HG03280 (cell line): Measurements from ENCODE around the gene TEX28.
"Not testable (repeated sequence)": the region's sequence is repeated elsewhere in the genome, so short reads cannot be mapped to it uniquely, and the experiment has no call there.

Source experiments
- ATAC-seq: cut with Tn5 transposase; IDR thresholded peaks from one replicate; pipeline ENCODE4 v1.9.1; 2021; ENCODE audit warnings: mild to moderate bottlenecking, moderate library complexity; ENCODE audit not compliant: unreplicated experiment

TEX28 gene, protein sequence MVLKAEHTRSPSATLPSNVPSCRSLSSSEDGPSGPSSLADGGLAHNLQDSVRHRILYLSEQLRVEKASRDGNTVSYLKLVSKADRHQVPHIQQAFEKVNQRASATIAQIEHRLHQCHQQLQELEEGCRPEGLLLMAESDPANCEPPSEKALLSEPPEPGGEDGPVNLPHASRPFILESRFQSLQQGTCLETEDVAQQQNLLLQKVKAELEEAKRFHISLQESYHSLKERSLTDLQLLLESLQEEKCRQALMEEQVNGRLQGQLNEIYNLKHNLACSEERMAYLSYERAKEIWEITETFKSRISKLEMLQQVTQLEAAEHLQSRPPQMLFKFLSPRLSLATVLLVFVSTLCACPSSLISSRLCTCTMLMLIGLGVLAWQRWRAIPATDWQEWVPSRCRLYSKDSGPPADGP

DNA sequence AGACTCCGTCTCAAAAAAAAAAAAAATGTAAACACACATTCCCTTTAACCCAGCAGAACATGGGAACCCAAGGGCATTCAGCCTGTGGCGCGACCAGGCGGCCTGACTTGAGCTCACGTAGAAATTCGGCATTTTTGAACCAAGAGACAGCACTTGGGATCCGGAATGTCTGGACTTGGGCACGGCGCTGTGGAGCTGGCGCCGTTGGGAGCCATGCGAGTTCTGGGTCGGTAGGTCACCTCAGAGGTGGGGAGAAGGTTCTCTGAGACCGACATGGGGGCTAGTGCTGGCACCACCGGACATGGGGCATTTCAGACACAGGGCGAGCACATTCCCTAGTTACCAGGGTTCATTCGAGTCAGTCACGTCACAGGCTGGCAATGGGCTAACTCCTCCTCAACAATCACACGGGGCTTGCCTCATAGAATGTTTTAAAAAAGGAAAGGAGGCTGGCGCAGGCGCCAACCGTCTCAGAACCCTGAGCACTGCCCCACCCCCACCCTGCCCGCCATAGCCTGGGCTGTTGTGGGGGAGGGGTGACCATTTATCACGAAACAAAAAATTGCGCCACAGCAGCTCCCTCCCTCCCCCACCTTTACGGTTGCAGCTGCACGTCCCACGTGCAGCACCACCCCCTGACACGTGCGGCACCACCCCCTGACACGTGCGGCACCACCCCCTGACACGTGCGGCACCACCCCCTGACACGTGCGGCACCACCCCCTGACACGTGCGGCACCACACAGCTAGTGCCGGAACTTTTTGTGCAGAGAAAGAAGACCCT lies at the start of gene TEX28:
TSS of gene TEX28 (minus strand) at position 334 of the 784 bp plus-strand sequence. CDS start 3,007 bp downstream, outside the sequence.
- no peak for ATAC-seq

DNA sequence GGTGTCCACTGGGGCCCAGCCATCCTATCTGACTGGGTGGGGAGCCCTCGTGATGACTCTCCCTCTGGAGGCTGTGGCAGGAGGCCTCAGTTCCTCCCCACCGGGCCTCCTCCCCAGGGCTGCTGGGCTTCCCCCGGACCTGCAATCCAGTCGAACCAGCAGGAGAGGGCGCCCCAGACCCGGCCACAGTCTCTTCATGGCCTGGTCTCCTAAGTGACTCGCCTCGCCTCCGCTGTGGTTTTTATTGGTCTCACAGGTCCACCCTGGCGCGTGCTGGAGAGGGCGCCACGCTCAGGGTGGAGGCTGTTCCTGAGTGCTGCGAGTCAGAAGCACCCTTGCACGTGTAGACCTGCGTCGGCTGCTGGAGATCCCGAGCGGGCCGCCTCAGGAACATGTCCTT lies 48.7 kb upstream of the TEX28 start:
- ATAC-seq = peak; percentile 27

DNA sequence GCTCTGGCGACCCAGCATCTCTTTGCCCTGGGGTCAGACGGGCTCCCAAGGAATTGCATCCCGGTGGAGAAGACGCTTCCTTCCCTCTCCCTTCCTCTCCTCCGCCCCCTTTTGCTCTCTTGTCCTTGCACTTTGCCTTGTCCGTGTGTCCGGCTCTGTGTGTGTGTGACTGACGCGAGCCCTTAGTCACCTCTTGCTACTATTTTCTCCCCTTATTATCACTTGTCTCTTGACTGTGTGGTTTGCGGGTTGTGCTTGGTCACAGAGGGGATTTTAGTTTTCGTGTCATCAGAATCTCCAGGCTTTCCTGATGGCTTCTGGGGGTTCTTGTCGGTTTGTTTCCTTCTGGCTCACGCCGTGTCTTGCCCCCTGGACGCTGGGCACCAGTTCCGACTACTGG lies 48.1 kb upstream of the TEX28 start:
- ATAC-seq = not testable (repeated sequence)

DNA sequence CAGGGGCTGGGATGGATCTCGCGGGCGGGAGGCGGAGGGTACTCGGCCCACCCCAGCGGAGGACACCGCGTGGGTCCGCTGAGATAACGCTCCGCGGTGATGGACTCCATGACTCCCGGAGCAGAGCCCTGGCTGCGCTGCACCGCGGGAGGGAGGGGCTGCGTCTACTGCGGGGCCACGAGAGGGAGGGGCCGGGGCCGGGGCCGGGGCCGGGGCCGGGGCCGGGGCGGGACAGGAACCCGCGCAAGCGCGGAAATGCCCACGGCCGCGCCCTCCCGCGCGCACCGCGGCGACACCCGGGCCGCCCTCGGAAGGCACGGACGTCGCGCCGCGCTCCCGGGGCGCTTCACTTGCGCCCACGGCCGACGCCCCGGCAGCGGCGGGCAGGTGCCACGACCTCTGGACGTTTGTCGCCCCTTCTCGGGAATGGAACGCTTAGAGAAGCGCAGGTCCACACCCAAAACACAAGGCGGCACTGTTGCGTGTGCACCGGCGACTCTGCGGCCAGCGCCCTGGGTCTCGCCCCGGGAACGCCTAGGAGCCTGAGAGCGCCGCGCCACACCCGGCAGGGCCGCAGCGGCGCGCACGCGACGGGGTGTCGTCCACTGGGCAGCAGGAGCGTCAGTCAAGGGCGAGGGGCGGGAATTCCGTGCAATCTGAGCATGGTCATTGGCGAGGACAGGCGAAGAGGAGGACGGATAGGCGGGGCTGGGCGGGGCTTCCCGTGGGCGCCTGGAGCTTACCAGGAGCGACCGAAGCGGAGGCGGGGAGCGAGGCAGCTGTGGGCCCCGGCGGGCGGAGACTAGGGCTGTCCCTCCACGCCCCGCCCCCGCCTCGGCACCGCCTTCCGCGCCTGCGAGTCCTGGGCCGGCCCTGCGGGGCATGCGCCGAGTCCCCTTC lies 46.7 kb upstream of the TEX28 start:
- ATAC-seq = peak; percentile 74

DNA sequence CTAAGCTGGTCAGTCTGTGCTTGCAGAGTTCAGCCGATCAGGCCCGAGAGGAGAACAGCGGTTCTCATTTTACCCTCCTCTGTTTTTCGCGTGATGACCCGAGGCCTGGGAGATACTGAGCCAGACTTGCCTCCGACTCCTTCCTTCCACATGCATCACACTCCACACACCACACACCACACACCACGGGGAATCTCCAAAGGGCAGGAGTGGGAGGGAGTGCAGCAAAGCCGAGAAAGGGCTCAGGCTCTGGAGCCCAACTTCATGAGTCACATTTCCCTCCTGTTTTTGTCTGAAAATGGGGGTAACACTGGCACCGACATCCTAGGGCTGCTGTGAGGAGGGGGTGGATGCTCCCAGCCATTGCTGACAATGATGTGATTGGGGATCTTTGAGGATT lies 39.6 kb upstream of the TEX28 start:
- no peak for ATAC-seq

DNA sequence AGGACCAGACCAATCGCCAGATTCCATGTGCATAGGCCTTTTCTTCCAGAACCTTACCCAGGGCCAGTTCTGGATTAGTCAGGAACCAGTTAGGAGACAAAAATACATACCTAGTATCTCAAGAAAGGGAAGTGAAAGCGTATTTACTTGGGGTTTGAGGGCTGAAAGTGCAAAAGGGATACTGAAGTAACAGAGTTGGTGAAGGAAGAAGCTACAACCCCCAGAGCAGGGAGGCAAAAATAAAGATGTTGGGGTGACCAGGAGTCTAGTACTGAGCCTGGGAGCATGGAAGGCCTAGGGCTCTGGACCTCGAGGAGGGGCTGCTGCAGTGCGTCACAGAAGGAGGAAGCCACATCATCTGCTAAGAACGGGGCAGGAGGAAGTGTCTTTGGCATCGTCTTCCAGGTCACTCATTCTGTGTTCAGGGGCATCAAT lies 38.9 kb upstream of the TEX28 start:
- ATAC-seq = peak; percentile 63

DNA sequence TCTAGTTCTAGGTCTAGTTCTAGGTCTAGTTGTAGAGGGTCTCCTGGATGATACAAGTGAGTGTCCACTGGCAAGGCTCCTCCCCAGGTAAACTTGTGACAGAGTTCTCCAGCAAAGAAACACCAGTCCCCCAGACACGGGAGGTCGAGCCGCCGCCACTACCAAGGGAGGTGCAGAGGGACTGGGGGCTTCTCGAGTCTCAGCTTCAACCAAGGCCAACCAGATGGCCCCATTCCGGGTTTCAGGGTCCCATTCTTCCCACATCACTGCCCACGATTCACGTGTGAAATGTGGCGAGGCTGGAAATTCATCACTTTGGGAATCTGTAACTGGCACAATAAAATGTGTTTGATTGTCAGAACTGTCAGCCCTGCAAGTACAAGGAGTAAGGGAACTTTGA lies 38.2 kb upstream of the TEX28 start:
- no peak for ATAC-seq

DNA sequence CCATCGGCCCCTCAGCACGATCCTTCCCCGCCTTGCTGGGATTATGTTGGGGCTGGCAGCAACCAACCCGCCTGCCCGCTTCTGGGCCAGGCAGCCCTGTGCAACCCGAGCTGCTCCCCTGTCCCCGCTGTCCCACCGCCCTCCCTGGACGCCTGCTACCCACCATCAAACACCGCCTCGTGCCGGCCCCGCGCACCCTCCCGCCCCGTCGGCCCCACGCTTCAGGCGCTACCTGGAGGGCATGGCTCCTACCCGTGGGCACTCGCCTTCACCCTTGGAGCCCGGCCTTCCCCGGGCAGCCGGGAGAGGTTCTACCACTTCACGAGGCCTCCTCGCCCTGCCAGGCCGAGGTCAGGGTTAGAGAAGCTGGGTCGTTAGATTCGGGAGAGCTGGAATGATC lies 37.6 kb upstream of the TEX28 start:
- no peak for ATAC-seq

DNA sequence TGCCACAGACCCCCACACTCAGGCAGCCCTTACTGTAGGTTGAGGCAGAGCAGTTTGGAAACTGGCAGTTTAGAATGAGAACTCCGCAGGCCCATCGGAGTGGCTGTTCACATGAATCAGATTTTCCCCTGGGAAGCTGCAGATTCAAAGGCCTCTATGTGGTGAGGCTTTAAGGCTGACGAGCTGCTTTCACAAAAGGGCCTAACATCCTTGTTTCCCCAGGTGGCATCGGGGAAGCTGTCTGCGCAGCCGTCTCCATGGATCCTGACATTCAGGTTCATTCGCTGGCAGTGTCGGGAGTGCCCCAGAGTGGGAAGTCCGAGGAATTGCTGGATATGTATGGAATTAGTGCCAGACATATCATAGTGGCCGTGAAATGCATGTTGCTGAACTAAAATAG lies 34.4 kb upstream of the TEX28 start:
- ATAC-seq = no peak

DNA sequence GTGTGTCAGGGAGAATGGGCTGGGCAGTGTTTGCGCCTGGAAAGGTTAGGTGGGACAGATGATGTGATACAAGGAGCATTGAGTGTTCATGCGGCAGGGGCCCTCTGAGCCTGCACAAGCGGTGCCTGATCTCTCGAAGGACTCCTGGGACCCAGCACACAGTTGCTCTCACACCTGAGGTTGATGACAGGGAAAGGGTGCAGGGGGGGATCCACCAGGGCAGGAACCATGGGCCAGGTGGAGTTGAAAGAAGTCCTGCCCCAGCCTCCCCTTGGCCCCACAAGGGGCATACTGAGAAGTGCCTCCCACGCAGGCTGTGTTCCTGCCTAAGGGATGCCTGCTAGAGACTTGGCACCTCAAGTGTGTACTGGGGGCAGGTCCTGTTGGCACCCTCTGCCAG lies 33.7 kb upstream of the TEX28 start:
- ATAC-seq = no peak

DNA sequence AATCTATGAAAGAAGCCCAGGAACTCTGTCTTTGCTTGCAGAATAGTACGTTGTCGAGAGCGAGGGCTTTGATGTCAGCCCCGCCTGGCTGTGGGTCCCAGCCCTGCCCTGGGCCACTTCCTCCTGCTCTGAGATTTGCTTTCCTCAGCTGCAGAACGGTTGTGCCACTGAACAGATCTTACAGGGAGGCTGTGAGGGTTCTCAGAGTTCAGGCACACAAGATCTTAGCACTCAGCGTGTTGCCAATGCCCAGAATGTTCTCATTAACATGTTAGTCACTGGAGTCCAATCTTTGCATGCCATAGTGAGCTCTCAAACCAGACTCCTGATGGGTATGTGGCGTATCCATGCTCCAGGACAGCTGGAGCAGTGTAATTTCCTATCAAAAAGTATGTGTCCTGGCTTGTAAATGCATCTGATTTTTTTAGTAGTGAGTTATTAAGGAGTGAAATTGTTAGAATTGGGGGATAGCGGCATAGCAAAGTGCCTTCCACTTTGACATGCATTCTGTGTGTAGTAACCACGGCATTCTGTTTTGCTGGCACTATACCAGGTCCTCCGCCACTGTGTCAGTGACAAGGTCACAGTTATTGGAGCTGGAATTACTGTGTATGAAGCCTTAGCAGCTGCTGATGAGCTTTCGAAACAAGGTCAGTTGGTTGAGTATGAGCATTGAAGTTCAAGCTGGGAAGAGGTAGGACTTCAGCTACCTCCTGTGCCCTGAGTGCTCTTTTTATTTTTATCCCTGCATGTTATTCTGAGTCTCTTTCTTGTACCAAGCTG lies 32.3 kb upstream of the TEX28 start:
- no peak for ATAC-seq

DNA sequence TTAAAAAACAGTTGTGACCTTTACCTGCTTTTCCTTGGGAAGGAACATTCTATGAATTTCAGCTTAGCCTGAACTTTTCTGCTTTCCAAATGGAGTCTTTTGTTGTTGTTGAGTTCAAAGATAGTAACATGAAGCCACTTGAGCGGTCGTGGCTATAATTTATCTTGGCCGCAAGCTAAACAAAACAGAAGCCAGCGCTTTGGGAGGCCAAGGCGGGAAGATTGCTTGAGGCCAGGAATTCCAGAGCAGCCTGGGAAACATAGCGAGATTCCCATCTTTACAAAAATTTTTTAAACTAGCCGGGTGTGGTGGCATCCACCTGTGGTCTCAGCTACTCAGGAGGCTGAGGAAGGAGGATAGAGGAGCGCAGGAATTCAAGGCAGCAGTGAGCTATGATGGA lies 30.6 kb upstream of the TEX28 start:
- ATAC-seq = no peak

DNA sequence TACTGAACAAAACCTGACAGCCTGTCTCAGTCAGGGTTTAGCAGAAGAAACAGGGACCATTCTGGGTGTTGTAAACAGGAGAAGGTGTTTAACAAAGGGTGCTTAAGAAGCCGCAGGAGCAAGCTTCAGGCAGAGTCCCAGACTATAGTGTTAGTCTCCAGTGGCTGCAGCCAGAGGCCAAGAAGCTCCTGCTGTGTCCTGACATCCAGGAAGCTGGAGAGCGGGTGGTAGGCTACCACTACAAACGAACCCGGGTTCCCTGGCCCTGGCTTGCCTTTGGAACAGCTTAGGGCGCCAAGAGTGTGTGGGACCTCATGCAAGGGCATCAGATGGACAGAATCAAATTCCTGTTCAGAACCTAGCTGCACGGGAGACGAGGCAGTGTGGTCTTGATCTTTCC lies 28.6 kb upstream of the TEX28 start:
- no peak for ATAC-seq

DNA sequence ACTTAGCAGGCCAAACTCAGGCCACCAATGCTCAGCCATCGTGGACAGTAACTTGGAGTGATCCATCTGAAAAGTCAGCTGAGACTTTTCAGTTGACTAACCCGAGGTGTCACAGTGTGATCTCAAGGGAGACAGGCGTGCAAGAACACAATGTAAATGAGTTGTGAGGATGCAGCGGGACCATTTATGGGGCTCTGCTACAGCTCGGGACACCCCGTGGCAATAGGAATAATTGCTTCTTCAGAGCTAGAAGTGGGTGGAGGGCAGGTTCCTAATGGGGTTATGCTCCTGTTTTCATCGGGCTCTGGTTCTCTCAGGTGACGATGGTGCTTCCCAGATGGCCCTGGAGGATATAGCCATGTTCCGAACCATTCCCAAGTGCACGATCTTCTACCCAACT lies 28.0 kb upstream of the TEX28 start:
- ATAC-seq = no peak

DNA sequence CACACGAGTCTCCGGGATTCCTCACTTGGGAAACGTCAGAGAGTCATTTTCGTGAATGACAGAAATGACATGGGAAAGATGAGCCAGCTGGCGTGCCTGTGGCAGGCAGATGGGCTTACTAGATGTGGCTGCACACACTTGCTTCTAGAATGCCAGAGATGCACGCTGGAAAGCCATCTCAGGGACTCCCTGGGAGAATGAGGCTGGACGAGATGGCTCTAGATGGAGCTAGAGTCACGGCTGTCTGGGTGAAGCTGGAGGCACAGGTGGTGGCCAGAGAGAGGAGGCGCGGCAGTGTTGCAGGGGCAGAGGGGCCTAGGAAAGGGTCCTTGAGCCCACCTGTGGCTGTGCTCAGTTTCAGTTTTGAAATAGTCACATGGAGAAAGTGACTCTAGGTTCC lies 26.7 kb upstream of the TEX28 start:
- ATAC-seq = no peak

DNA sequence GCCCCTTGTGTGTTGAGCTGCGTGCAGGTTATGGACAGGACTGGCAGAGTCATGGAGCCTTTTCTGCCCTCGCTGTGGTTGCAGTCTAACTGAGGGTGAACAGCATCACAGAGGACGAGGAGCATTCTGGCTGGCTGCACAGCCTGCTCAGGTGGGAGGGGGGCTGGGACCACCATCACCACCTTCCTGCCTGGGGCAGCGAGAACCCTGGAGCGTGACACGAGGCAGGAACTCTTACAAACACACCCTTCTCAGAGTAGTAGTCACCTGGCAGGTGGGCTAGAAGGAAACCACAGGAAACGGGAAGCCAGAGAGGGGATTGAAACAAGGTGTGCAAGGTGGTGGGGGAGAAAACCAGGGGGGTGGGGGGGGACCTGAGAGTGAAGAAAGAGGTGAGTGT lies 26.2 kb upstream of the TEX28 start:
- no peak for ATAC-seq

DNA sequence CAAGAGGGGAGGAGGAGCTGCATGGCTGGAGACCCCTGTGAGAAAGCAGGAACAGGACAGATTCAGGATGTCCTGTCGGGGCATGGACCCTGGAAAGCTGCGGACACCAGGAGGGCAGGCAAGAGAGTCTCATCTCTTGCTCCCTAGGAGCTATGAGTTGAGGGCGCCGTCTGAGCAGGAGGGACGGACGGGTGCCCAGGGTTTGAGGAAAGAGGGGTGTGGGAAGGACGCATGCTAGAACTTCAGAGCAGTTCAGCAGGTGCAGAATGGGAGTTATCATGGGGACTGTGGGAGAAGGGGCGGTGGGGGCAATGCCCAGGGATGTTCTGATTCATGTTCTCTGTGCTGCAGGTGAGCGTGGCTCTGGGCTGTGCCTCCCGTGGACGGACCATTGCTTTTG lies 25.5 kb upstream of the TEX28 start:
- ATAC-seq = no peak

DNA sequence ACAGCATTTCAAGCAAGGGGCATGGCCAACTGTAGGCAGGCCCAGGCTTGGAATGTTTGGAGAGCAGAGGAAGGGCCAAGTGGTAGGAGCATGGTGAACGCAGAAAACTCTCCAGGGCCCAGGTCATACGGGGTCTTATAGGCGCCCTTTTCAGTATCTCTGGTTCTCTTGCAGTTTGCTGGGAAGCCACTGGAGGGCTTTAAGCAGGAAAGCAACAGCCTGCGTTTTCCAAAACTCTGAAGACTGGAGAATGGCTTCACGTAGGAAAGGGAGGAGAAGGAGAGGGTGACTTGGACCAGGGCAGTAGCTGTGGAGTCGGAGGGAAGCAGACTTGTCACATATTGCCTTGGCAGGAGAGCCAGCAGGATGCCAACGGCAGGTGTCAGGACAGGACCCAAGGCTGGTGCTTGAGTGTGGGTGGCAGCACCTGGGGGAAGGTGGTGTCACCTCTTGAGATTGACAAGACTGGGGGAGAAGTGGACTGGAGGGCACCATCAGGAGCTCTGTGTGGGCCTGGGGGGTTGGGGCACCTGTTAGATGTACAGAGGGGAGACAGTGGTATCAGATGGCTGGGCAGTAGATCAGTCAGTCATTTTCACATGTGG lies 22.6 kb upstream of the TEX28 start:
- no peak for ATAC-seq

DNA sequence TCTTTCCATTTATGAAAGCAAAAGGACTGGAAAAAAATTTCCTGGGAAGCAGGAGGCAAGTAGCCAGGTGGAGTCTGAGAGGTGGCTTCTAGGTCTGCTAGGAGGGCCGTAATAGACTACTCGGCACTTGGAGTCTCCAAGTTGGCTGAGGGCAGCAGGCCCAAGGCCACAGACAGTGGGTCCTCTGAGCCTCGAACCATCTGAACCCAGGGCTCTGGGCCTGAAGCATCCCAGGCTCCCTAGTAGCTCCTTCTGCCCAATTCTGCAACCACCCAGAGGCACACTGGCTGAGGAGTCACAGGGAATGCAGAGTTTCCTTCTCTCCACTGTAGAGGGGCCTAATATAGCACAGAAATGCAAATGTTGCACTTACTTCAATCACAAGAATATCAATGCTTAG lies 20.5 kb upstream of the TEX28 start:
- no peak for ATAC-seq

DNA sequence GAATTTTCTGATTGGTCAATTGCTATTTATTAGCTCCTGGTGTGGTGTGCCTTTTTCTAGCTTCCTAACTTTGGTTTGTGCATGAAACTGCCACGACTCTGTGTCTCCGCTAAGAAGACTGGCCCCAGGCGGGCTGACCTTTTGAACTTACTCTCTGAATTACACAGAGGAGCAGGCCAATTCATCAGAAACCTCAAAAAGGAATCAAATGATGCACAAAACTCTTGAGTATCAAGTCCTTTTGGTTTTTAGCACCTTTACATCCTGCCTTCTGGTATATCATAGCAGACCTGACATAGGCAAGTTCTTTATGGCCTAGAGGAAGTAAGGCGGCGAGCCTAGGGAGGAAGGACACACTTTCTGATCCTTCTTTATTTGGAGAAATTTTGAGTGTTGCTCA lies 18.2 kb upstream of the TEX28 start:
- no peak for ATAC-seq
